GM12875 (cell line): Measurements from ENCODE around the gene CLEC16A.

Source experiments
- H3K4me3 ChIP-seq: one replicate; pipeline ENCODE4 v1.5.1; 2011; ENCODE audit warnings: low read depth, low read length, control low read depth
- TF ChIP-seq, protein P1 (sequence below): IDR thresholded peaks from 2 replicates; pipeline ENCODE4 v1.5.1; 2011; ENCODE audit warnings: low read depth, mild to moderate bottlenecking, control low read depth, inconsistent platforms, low read length, moderate library complexity, borderline replicate concordance; ENCODE audit not compliant: insufficient read depth

CLEC16A gene

GRCh38 chr16:11004351-11004750, 60.0 kb downstream of the CLEC16A start:
- H3K4me3 ChIP-seq: no peak overlapping the region
- TF ChIP-seq, protein P1, sequence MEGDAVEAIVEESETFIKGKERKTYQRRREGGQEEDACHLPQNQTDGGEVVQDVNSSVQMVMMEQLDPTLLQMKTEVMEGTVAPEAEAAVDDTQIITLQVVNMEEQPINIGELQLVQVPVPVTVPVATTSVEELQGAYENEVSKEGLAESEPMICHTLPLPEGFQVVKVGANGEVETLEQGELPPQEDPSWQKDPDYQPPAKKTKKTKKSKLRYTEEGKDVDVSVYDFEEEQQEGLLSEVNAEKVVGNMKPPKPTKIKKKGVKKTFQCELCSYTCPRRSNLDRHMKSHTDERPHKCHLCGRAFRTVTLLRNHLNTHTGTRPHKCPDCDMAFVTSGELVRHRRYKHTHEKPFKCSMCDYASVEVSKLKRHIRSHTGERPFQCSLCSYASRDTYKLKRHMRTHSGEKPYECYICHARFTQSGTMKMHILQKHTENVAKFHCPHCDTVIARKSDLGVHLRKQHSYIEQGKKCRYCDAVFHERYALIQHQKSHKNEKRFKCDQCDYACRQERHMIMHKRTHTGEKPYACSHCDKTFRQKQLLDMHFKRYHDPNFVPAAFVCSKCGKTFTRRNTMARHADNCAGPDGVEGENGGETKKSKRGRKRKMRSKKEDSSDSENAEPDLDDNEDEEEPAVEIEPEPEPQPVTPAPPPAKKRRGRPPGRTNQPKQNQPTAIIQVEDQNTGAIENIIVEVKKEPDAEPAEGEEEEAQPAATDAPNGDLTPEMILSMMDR: no peak

GRCh38 chr16:11004973-11005610, 60.7 kb downstream of the CLEC16A start:
- H3K4me3 ChIP-seq: no peak overlapping the region
- TF ChIP-seq, protein P1: no peak

DNA sequence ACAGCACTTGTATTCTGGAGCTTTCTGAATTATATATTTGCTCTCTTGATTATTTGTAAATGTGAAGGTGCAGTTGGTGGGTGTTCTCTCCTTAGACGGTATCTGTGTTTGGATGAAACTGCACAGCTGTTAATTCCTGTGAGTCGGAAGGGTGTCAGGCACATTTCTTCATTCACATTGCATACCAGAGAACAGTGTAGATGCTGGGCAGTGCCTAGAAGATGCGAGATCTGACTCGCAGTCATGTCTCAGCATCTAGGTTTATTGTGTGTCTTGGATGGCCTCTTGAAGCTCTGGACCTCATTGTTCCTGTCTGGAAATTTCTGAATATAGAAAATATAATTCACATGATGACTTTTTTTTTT, 61.2 kb downstream of the CLEC16A start:
- H3K4me3 ChIP-seq: no peak overlapping the region
- TF ChIP-seq, protein P1: no peak

DNA sequence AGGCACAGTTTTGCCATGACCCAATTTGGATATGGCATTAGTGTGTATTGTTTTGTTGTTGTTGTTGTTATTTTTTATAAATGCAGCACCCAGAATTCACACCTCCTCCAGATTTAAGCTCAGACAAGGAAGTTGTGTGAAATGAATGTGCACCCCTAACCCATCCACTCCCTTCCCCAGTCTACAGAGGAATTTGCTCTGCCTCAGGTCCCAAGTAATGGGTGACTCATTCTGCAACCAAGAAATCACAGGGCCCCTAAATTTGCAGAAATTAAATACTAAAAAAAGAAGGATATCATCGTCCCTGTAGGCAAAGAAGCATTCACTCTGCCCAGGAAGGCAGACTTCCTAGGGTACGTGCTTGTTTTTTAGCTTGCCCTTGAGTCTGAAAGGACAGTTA, 62.3 kb downstream of the CLEC16A start:
- no peak overlapping the region for H3K4me3 ChIP-seq
- TF ChIP-seq, protein P1: no peak

- H3K4me3 ChIP-seq: no peak overlapping the region
- TF ChIP-seq, protein P1: no peak
Observed at GRCh38 chr16:11007714-11008280, 63.4 kb downstream of the CLEC16A start.

GRCh38 chr16:11009027-11009755, 64.8 kb downstream of the CLEC16A start:
- no peak overlapping the region for H3K4me3 ChIP-seq
- TF ChIP-seq, protein P1: no peak
